B cell (primary cell): ENCODE measurements around the gene CSMD2. TPM values are rescaled to one million over a fixed set of nuclear protein-coding genes. Genes with fewer than 3 reads are reported as not detected.

Source experiments
- ATAC-seq: fragments of 200-7000 bp; cut with Tn5 transposase; one replicate; pipeline ENCODE4 v1.10.0; 2021; ENCODE audit warnings: low read depth, mild to moderate bottlenecking, moderate number of reproducible peaks, moderate library complexity
- CTCF ChIA-PET: fragments of 350-600 bp; sonication (Branson Sonifier 250); formaldehyde crosslinking; loops from one replicate; lab custom pipeline; 2021; ENCODE audit warnings: antibody characterized with exemption, inconsistent platforms; lab: Charles Lee
- POLR2A ChIA-PET: fragments of 350-600 bp; sonication (Branson Sonifier 250); formaldehyde crosslinking; loops from one replicate; lab custom pipeline; 2021; ENCODE audit warnings: antibody characterized with exemption; lab: Charles Lee
- DNase-seq: peaks from one replicate; pipeline ENCODE4 v3.0.0; 2013
- H2AFZ ChIP-seq: 2 replicates; pipeline ENCODE4 v1.6.1; 2012; ENCODE audit warnings: mild to moderate bottlenecking, low read depth, low read length; ENCODE audit not compliant: insufficient read depth, poor library complexity, severe bottlenecking
- H3K27ac ChIP-seq, 2 donors: 1 replicate in 1 of 2; 2 replicates in 1 of 2; pipeline ENCODE4 v1.5.1; 2012 to 2013; ENCODE audit warnings: low read length in 2 of 2, mild to moderate bottlenecking in 2 of 2, moderate library complexity in 1 of 2
- H3K27me3 ChIP-seq, 4 experiments: fragments of 200-600 bp in 1 of 4; sonication (generic) in 1 of 4; replicated peaks in 1 of 4; 1 replicate in 2 of 4; 2 replicates in 2 of 4; pipeline versions ENCODE4 v1.6.1 to v1.7.0; 2013 to 2016; ENCODE audit warnings: low read length in 3 of 4, mild to moderate bottlenecking in 2 of 4, mixed read lengths in 1 of 4, moderate library complexity in 1 of 4; ENCODE audit not compliant: insufficient read depth in 4 of 4, control insufficient read depth in 3 of 4; ENCODE audit errors: control extremely low read depth in 1 of 4
- H3K36me3 ChIP-seq, 2 experiments: replicated peaks in 1 of 2; 1 replicate in 1 of 2; 2 replicates in 1 of 2; pipeline versions ENCODE4 v1.6.1 to v1.7.1; 2013; ENCODE audit warnings: low read length in 1 of 2; ENCODE audit not compliant: insufficient read depth in 2 of 2, control insufficient read depth in 1 of 2; ENCODE audit errors: control extremely low read depth in 1 of 2, extremely low read depth in 1 of 2
- H3K4me1 ChIP-seq, 2 donors: fragments of 200-600 bp in 1 of 2; sonication (generic) in 1 of 2; 1 replicate in 1 of 2; 2 replicates in 1 of 2; pipeline versions ENCODE4 v1.5.1 to v1.6.1; 2013 to 2017; ENCODE audit warnings: low read length in 2 of 2; ENCODE audit not compliant: control insufficient read depth in 2 of 2, insufficient read depth in 2 of 2
- H3K4me2 ChIP-seq: replicated peaks from 2 replicates; pipeline ENCODE3; 2012; ENCODE audit warnings: mild to moderate bottlenecking, low read depth, low read length; ENCODE audit not compliant: poor library complexity, severe bottlenecking
- H3K4me3 ChIP-seq, 5 experiments: fragments of 200-600 bp in 1 of 5; sonication (generic) in 1 of 5; 1 replicate in 3 of 5; 2 replicates in 2 of 5; pipeline versions ENCODE4 v1.5.1 to v1.7.0; 2011 to 2016; ENCODE audit warnings: low read length in 4 of 5, mild to moderate bottlenecking in 4 of 5, low read depth in 2 of 5, control low read depth in 1 of 5, moderate library complexity in 1 of 5; ENCODE audit not compliant: insufficient read depth in 1 of 5; ENCODE audit errors: control extremely low read depth in 1 of 5, extremely low read depth in 1 of 5
- H3K79me2 ChIP-seq: fragments of 200-600 bp; sonication (generic); one replicate; pipeline ENCODE4 v1.6.0; 2016; ENCODE audit warnings: low read length; ENCODE audit not compliant: control insufficient read depth, insufficient read depth
- H3K9ac ChIP-seq: fragments of 200-600 bp; sonication (generic); 2 replicates; pipeline ENCODE4 v1.6.1; 2017; ENCODE audit warnings: mild to moderate bottlenecking, low read length, moderate library complexity
- H3K9me3 ChIP-seq, 3 donors: one replicate each; pipeline versions ENCODE4 v1.6.1 to v1.7.1; 2013; ENCODE audit warnings: low read length in 2 of 3; ENCODE audit not compliant: control insufficient read depth in 2 of 3, insufficient read depth in 1 of 3; ENCODE audit errors: control extremely low read depth in 1 of 3
- H4K20me1 ChIP-seq: 2 replicates; pipeline ENCODE4 v1.6.0; 2012; ENCODE audit warnings: mild to moderate bottlenecking, low read length; ENCODE audit not compliant: insufficient read depth, control insufficient read depth, poor library complexity, severe bottlenecking
- H3K27ac Mint-ChIP-seq: one replicate; pipeline ENCODE4 v1.8.0; 2021; ENCODE audit warnings: mixed read lengths
- H3K27me3 Mint-ChIP-seq: one replicate; pipeline ENCODE4 v1.8.0; 2021; ENCODE audit warnings: mixed read lengths
- H3K4me1 Mint-ChIP-seq: one replicate; pipeline ENCODE4 v1.8.0; 2021; ENCODE audit warnings: mixed read lengths
- H3K4me3 Mint-ChIP-seq: one replicate; pipeline ENCODE4 v1.8.0; 2021; ENCODE audit warnings: mixed read lengths
- H3K9me3 Mint-ChIP-seq: one replicate; pipeline ENCODE4 v1.8.0; 2022; ENCODE audit warnings: mixed read lengths; ENCODE audit not compliant: insufficient read depth
- CTCF ChIP-seq: fragments of 200-600 bp; IDR thresholded peaks from one replicate; pipeline ENCODE4 v1.8.0; 2022; ENCODE audit warnings: antibody characterized with exemption, mild to moderate bottlenecking
- EZH2 ChIP-seq: IDR thresholded peaks from 2 replicates; pipeline ENCODE4 v1.6.1; 2012; ENCODE audit warnings: borderline replicate concordance, low read depth, mild to moderate bottlenecking, moderate library complexity, low read length; ENCODE audit not compliant: insufficient read depth, poor library complexity, severe bottlenecking
- WGBS: methylation state at CpG from one replicate; pipeline ENCODE4 v1.1.5; 2013; ENCODE audit warnings: missing lambda C conversion rate; ENCODE audit not compliant: insufficient coverage; 5-methylcytosine and 5-hydroxymethylcytosine counted together
- intact Hi-C: fragments of 100-400 bp; cut with micrococcal nuclease; formaldehyde crosslinking; loops from one replicate; pipeline ENCODE4 v1.10.0; 2022
- polyA plus RNA-seq: library from polyadenylated mRNA; depleted of rRNA; stranded (reverse); fragments of >200 nt; gene quantifications from 2 replicates; pipeline ENCODE4 v1.2.3, GENCODE V29; 2012
- total RNA-seq, 2 donors: library from RNA; stranded (reverse); fragments of 120-200 nt in 1 of 2; gene quantifications; 1 replicate in 1 of 2; 2 replicates in 1 of 2; pipeline versions ENCODE4 v1.2.3 to v1.2.4, GENCODE V29; 2013 to 2022

CSMD2 gene
- total and polyA plus RNA-seq, 2 donors (not counting 1 experiment from before 2014, with no cell fraction given): not detected

- Mint-ChIP-seq H3K27me3 (peaks cover 12% of the 10 kb centered on the region), H3K27ac (no peak overlapping the region), H3K9me3 (no peaks in the 10 kb centered on the region), H3K4me1 (no peaks in the 10 kb centered on the region), H3K4me3 (no peak overlapping the region)
- no peak overlapping the region for H2AFZ ChIP-seq
- ChIA-PET CTCF (no interaction called here), POLR2A (no interaction called here)
- peaks cover 0 to 8% (median under 1%) of the 10 kb centered on the region in 4 experiments for H3K27me3 ChIP-seq
- H3K4me2 ChIP-seq: no peak overlapping the region
- no peak for TF ChIP-seq EZH2
- no peak for TF ChIP-seq CTCF
- intact Hi-C loops: no loop called here
- no peak overlapping the region for H3K9ac ChIP-seq
- H4K20me1 ChIP-seq: no peaks in the 10 kb centered on the region
- no peak overlapping the region for H3K4me3 ChIP-seq
- no peak for DNase-seq
- H3K36me3 ChIP-seq: no peaks in the 10 kb centered on the region
- H3K79me2 ChIP-seq: no peaks in the 10 kb centered on the region
- no peaks in the 10 kb centered on the region for H3K9me3 ChIP-seq
- H3K27ac ChIP-seq: no peak overlapping the region
- no peaks in the 10 kb centered on the region for H3K4me1 ChIP-seq
- no peak for ATAC-seq
- no CpG with 5 or more reads among the region's 1 CpG for WGBS
Observed at GRCh38 chr1:33529957-33530356, 635.1 kb downstream of the CSMD2 start.

GRCh38 chr1:33527934-33528333 lies 637.1 kb downstream of the CSMD2 start:
- no peak overlapping the region for H3K4me2 ChIP-seq
- no peak for DNase-seq
- TF ChIP-seq EZH2 (no peak), CTCF (no peak)
- POLR2A ChIA-PET: no interaction called here
- peaks cover 25% of the 10 kb centered on the region for H3K27me3 Mint-ChIP-seq
- H3K27ac ChIP-seq: no peak overlapping the region
- intact Hi-C loops: no loop called here
- CTCF ChIA-PET: no interaction called here
- H3K4me3 Mint-ChIP-seq: no peak overlapping the region
- H3K4me1 Mint-ChIP-seq: no peaks in the 10 kb centered on the region
- WGBS: no CpG with 5 or more reads among the region's 4 CpGs
- H3K4me1 ChIP-seq: no peaks in the 10 kb centered on the region
- H3K36me3 ChIP-seq: no peaks in the 10 kb centered on the region
- H3K79me2 ChIP-seq: no peaks in the 10 kb centered on the region
- H4K20me1 ChIP-seq: no peaks in the 10 kb centered on the region
- H2AFZ ChIP-seq: no peak overlapping the region
- H3K9me3 Mint-ChIP-seq: no peaks in the 10 kb centered on the region
- peaks cover 0 to 12% (median 1%) of the 10 kb centered on the region in 4 experiments for H3K27me3 ChIP-seq
- no peak overlapping the region for H3K9ac ChIP-seq
- no peak overlapping the region for H3K4me3 ChIP-seq
- H3K27ac Mint-ChIP-seq: no peak overlapping the region
- no peak for ATAC-seq
- H3K9me3 ChIP-seq: no peaks in the 10 kb centered on the region
